ENCODE data around the gene TGM1.

DNA sequence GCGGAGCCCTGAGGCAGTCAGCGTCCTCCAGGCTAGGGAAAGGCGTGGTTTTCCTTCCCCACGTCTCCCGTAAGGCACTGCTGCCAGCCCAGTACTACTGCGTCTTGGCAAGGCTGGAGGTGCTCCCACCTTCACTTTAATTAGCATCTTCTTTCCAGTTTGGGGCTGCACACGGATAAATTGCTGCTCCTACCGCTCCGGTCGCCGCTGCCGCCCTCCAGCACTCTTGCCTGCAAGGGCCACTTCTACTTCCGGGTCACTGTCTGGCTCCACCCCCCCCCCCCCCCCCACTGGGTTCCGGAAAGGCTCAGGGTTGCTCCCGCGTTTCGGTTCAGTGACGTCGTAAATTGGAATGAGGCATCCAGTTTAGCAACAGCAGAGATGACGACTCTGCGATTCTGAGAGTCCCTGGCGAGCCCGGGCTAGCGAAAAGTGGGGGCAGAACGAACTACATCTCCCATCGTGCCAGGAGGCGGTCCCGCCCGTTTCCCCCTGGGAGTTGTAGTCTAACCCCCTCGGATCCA, 30.8 kb downstream of the TGM1 start, which contains the start of gene NEDD8:
- peak; percentile 51 to 77 for TF ChIP-seq POLR2A (IDR thresholded peaks at IDR 0.05)
- TF ChIP-seq, protein P1, sequence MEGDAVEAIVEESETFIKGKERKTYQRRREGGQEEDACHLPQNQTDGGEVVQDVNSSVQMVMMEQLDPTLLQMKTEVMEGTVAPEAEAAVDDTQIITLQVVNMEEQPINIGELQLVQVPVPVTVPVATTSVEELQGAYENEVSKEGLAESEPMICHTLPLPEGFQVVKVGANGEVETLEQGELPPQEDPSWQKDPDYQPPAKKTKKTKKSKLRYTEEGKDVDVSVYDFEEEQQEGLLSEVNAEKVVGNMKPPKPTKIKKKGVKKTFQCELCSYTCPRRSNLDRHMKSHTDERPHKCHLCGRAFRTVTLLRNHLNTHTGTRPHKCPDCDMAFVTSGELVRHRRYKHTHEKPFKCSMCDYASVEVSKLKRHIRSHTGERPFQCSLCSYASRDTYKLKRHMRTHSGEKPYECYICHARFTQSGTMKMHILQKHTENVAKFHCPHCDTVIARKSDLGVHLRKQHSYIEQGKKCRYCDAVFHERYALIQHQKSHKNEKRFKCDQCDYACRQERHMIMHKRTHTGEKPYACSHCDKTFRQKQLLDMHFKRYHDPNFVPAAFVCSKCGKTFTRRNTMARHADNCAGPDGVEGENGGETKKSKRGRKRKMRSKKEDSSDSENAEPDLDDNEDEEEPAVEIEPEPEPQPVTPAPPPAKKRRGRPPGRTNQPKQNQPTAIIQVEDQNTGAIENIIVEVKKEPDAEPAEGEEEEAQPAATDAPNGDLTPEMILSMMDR (IDR thresholded peaks at IDR 0.05), result no peak
- peak; percentile 78 to 93 (median 87) for TF ChIP-seq POLR2AphosphoS5 (IDR thresholded peaks at IDR 0.05)
- no peak for TF ChIP-seq EP300 (IDR thresholded peaks at IDR 0.05)

Measured in sigmoid colon (tissue), 4 donors.